Endothelial cell of umbilical vein (primary cell): ENCODE measurements around the gene PRR16. TPM values are rescaled to one million over a fixed set of nuclear protein-coding genes. Genes with fewer than 3 reads are reported as not detected.

Experiments
- BruUV-seq: library from RNA; stranded (reverse); fragments of 400-500 nt; replicated peaks from 2 replicates; lab custom pipeline; 2021; lab: Mats Ljungman, UMichigan
- CTCF ChIA-PET: fragments of 300-600, 350-600 bp; sonication (Branson Sonifier 250); formaldehyde crosslinking; loops from one replicate; lab custom pipeline; 2021; ENCODE audit warnings: antibody characterized with exemption, inconsistent platforms; lab: Charles Lee
- POLR2A ChIA-PET: fragments of 300-600, 350-600 bp; sonication (Branson Sonifier 250); formaldehyde crosslinking; loops from one replicate; lab custom pipeline; 2021; ENCODE audit warnings: antibody characterized with exemption, inconsistent platforms; lab: Charles Lee
- DNase-seq: peaks from one replicate; pipeline ENCODE4 v3.0.0-alpha.2; 2011; ENCODE audit warnings: low read depth, low spot score
- FAIRE-seq: peaks from 2 replicates; lab custom pipeline; 2011; peaks lifted over from hg19 to GRCh38; lab: Jason Lieb, UNC
- H2AFZ ChIP-seq: 2 replicates; pipeline ENCODE4 v1.6.0; 2012; ENCODE audit warnings: low read depth, low read length, control low read depth, inconsistent platforms
- H3K27ac ChIP-seq: 2 replicates; pipeline ENCODE4 v1.5.1; 2011; ENCODE audit warnings: low read depth, mild to moderate bottlenecking, control low read depth, low read length, moderate library complexity; ENCODE audit not compliant: insufficient read depth
- H3K27me3 ChIP-seq, 2 experiments: 2 replicates each; pipeline versions ENCODE4 v1.6.0 to v1.6.1; 2011; ENCODE audit warnings: low read length in 2 of 2, mixed read lengths in 1 of 2; ENCODE audit not compliant: control insufficient read depth in 2 of 2, insufficient read depth in 2 of 2
- H3K36me3 ChIP-seq, 2 experiments: 2 replicates in 1 of 2; 3 replicates in 1 of 2; pipeline ENCODE4 v1.5.1; 2011; ENCODE audit warnings: low read length in 2 of 2, mild to moderate bottlenecking in 1 of 2, moderate library complexity in 1 of 2; ENCODE audit not compliant: control insufficient read depth in 2 of 2, insufficient read depth in 2 of 2; ENCODE audit errors: extremely low read depth in 1 of 2
- H3K4me1 ChIP-seq: 3 replicates; pipeline ENCODE4 v1.5.1; 2011; ENCODE audit warnings: mild to moderate bottlenecking, low read length; ENCODE audit not compliant: control insufficient read depth, insufficient read depth; ENCODE audit errors: extremely low read depth
- H3K4me2 ChIP-seq: 2 replicates; pipeline ENCODE4 v1.6.1; 2011; ENCODE audit warnings: low read length, control low read depth, mixed read lengths; ENCODE audit not compliant: insufficient read depth
- H3K4me3 ChIP-seq, 3 experiments: fragments of 200-600 bp in 1 of 3; sonication (generic), shearing (Covaris generic) in 1 of 3; replicated peaks in 1 of 3; 2 replicates each; pipeline ENCODE4 v1.5.1; 2011 to 2016; ENCODE audit warnings: control low read depth in 3 of 3, low read length in 3 of 3, mild to moderate bottlenecking in 2 of 3, inconsistent platforms in 1 of 3, low read depth in 1 of 3, moderate library complexity in 1 of 3; ENCODE audit not compliant: insufficient read depth in 1 of 3
- H3K79me2 ChIP-seq: 2 replicates; pipeline ENCODE4 v1.6.0; 2012; ENCODE audit warnings: low read length, inconsistent platforms; ENCODE audit not compliant: control insufficient read depth, insufficient read depth
- H3K9ac ChIP-seq: replicated peaks from 2 replicates; pipeline ENCODE3; 2011; ENCODE audit warnings: low read length, control low read depth; ENCODE audit not compliant: insufficient read depth; ENCODE audit errors: extremely low read depth
- H3K9me1 ChIP-seq: replicated peaks from 3 replicates; pipeline ENCODE4 v1.6.0; 2011; ENCODE audit warnings: mild to moderate bottlenecking, low read length; ENCODE audit not compliant: control insufficient read depth, insufficient read depth; ENCODE audit errors: extremely low read depth
- H3K9me3 ChIP-seq: replicated peaks from 2 replicates; pipeline ENCODE4 v1.5.1; 2012; ENCODE audit warnings: low read length, inconsistent platforms; ENCODE audit not compliant: control insufficient read depth, insufficient read depth
- H4K20me1 ChIP-seq: replicated peaks from 2 replicates; pipeline ENCODE3; 2011; ENCODE audit warnings: mild to moderate bottlenecking, low read length; ENCODE audit not compliant: control insufficient read depth, insufficient read depth; ENCODE audit errors: extremely low read depth
- CTCF ChIP-seq, 2 donors: IDR thresholded peaks; 1 replicate in 1 of 2; 2 replicates in 1 of 2; pipeline ENCODE4 v1.5.1; 2011; ENCODE audit warnings: low read length in 2 of 2, mild to moderate bottlenecking in 2 of 2, moderate library complexity in 2 of 2, control low read depth in 1 of 2, inconsistent platforms in 1 of 2, low read depth in 1 of 2; ENCODE audit not compliant: insufficient read depth in 1 of 2; ENCODE audit errors: extremely low read depth in 1 of 2
- EZH2 ChIP-seq: IDR thresholded peaks from 2 replicates; pipeline ENCODE4 v1.6.1; 2012; ENCODE audit warnings: borderline replicate concordance, low read depth, mild to moderate bottlenecking, moderate library complexity, low read length, inconsistent platforms; ENCODE audit not compliant: severe bottlenecking
- FOS ChIP-seq: IDR thresholded peaks from 2 replicates; pipeline ENCODE4 v1.6.1; 2011; ENCODE audit warnings: mild to moderate bottlenecking, low read length, moderate library complexity, borderline replicate concordance; ENCODE audit not compliant: insufficient read depth
- GATA2 ChIP-seq: IDR thresholded peaks from 2 replicates; pipeline ENCODE4 v1.7.0; 2011; ENCODE audit warnings: low read depth, mild to moderate bottlenecking, moderate library complexity, mixed read lengths, low read length; ENCODE audit not compliant: insufficient read length, insufficient read depth
- JUN ChIP-seq: IDR thresholded peaks from 2 replicates; pipeline ENCODE4 v1.6.1; 2011; ENCODE audit warnings: borderline replicate concordance, low read depth; ENCODE audit not compliant: insufficient read length, insufficient read depth
- MAX ChIP-seq: IDR thresholded peaks from 2 replicates; pipeline ENCODE4 v1.6.1; 2011; ENCODE audit not compliant: insufficient read depth, insufficient read length
- MYC ChIP-seq: IDR thresholded peaks from one replicate; pipeline ENCODE4 v1.6.1; 2011; ENCODE audit warnings: mild to moderate bottlenecking, low read depth, low read length
- POLR2A ChIP-seq: IDR thresholded peaks from 2 replicates; pipeline ENCODE4 v1.6.1; 2012; ENCODE audit warnings: low read depth, mild to moderate bottlenecking, control low read depth, low read length
- POLR2AphosphoS5 ChIP-seq: IDR thresholded peaks from 2 replicates; pipeline ENCODE4 v1.6.1; 2012; ENCODE audit warnings: low read depth, mild to moderate bottlenecking, control low read depth, low read length, moderate library complexity; ENCODE audit not compliant: insufficient read depth
- dilution Hi-C: fragments of 300-500 bp; cut with MboI; formaldehyde crosslinking; loops from one replicate; pipeline ENCODE4 v1.15.0; 2019; ENCODE audit warnings: low sequenced_read_pairs; ENCODE audit not compliant: extremely low pct_ligation_motif_present
- intact Hi-C: fragments of 100-400 bp; cut with micrococcal nuclease; formaldehyde crosslinking; loops from one replicate; pipeline ENCODE4 v1.10.0; 2022
- polyA plus RNA-seq, 4 experiments: library from polyadenylated mRNA; depleted of rRNA in 3 of 4; stranded (reverse) in 3 of 4; unstranded in 1 of 4; fragments of >200 nt; gene quantifications; 2 replicates each; pipeline versions ENCODE4 v1.2.1 to v1.2.3, GENCODE V29; 2011 to 2012; ENCODE audit warnings: missing spikeins in 1 of 4
- total RNA-seq: library from RNA; stranded (reverse); gene quantifications from 2 replicates; pipeline ENCODE4 v1.2.3, GENCODE V29; 2021

PRR16 gene
- total and polyA plus RNA-seq, 2 donors (not counting 3 experiments of a cell fraction or from before 2014, with no cell fraction given) = 0.91 to 1.2 TPM

- POLR2A ChIA-PET = no interaction called here
- Histone ChIP-seq H3K27me3 (no peaks in the 10 kb centered on the region), H3K4me3 (no peak overlapping the region), H3K9me3 (no peaks in the 10 kb centered on the region), H3K79me2 (no peaks in the 10 kb centered on the region), H4K20me1 (no peaks in the 10 kb centered on the region), H3K27ac (no peak overlapping the region), H3K9me1 (no peaks in the 10 kb centered on the region), H3K4me1 (no peaks in the 10 kb centered on the region), H3K4me2 (no peak overlapping the region), H2AFZ (no peak overlapping the region), H3K36me3 (no peaks in the 10 kb centered on the region), H3K9ac (no peak overlapping the region)
- DNase-seq (no peak), FAIRE-seq (no peak)
- TF ChIP-seq FOS = no peak
- TF ChIP-seq POLR2A = no peak
- no peak for TF ChIP-seq EZH2
- no peak for TF ChIP-seq CTCF (IDR thresholded peaks at IDR 0.05; ENCODE audit: extremely low read depth in 1 of 2, insufficient read depth in 1 of 2, low read depth in 1 of 2, low read length in 2 of 2)
- no peak for TF ChIP-seq MAX
- TF ChIP-seq POLR2AphosphoS5 = no peak
- TF ChIP-seq GATA2 = no peak
- TF ChIP-seq JUN = no peak
- TF ChIP-seq MYC = no peak
- CTCF ChIA-PET = no interaction called here
- no TSS peak for BruUV-seq
- dilution Hi-C loops = no loop called here
- intact Hi-C loops = no loop called here
These were observed 145.5 kb downstream of the PRR16 start for GRCh38 chr5:120609570-120609969.
